Endothelial cell of umbilical vein (primary cell): Measurements from ENCODE around the gene C2orf74. TPM values are rescaled to one million over a fixed set of nuclear protein-coding genes. Genes with fewer than 3 reads are reported as not detected.

Experiments
- BruUV-seq: library from RNA; stranded (reverse); fragments of 400-500 nt; replicated peaks from 2 replicates; lab custom pipeline; 2021; lab: Mats Ljungman, UMichigan
- CTCF ChIA-PET: fragments of 300-600, 350-600 bp; sonication (Branson Sonifier 250); formaldehyde crosslinking; loops from one replicate; lab custom pipeline; 2021; ENCODE audit warnings: antibody characterized with exemption, inconsistent platforms; lab: Charles Lee
- POLR2A ChIA-PET: fragments of 300-600, 350-600 bp; sonication (Branson Sonifier 250); formaldehyde crosslinking; loops from one replicate; lab custom pipeline; 2021; ENCODE audit warnings: antibody characterized with exemption, inconsistent platforms; lab: Charles Lee
- DNase-seq: peaks from one replicate; pipeline ENCODE4 v3.0.0-alpha.2; 2011; ENCODE audit warnings: low read depth, low spot score
- FAIRE-seq: peaks from 2 replicates; lab custom pipeline; 2011; peaks lifted over from hg19 to GRCh38; lab: Jason Lieb, UNC
- H2AFZ ChIP-seq: 2 replicates; pipeline ENCODE4 v1.6.0; 2012; ENCODE audit warnings: low read depth, low read length, control low read depth, inconsistent platforms
- H3K27ac ChIP-seq: 2 replicates; pipeline ENCODE4 v1.5.1; 2011; ENCODE audit warnings: low read depth, mild to moderate bottlenecking, control low read depth, low read length, moderate library complexity; ENCODE audit not compliant: insufficient read depth
- H3K27me3 ChIP-seq, 2 experiments: 2 replicates each; pipeline versions ENCODE4 v1.6.0 to v1.6.1; 2011; ENCODE audit warnings: low read length in 2 of 2, mixed read lengths in 1 of 2; ENCODE audit not compliant: control insufficient read depth in 2 of 2, insufficient read depth in 2 of 2
- H3K36me3 ChIP-seq, 2 experiments: 2 replicates in 1 of 2; 3 replicates in 1 of 2; pipeline ENCODE4 v1.5.1; 2011; ENCODE audit warnings: low read length in 2 of 2, mild to moderate bottlenecking in 1 of 2, moderate library complexity in 1 of 2; ENCODE audit not compliant: control insufficient read depth in 2 of 2, insufficient read depth in 2 of 2; ENCODE audit errors: extremely low read depth in 1 of 2
- H3K4me1 ChIP-seq: 3 replicates; pipeline ENCODE4 v1.5.1; 2011; ENCODE audit warnings: mild to moderate bottlenecking, low read length; ENCODE audit not compliant: control insufficient read depth, insufficient read depth; ENCODE audit errors: extremely low read depth
- H3K4me2 ChIP-seq: 2 replicates; pipeline ENCODE4 v1.6.1; 2011; ENCODE audit warnings: low read length, control low read depth, mixed read lengths; ENCODE audit not compliant: insufficient read depth
- H3K4me3 ChIP-seq, 3 experiments: fragments of 200-600 bp in 1 of 3; sonication (generic), shearing (Covaris generic) in 1 of 3; replicated peaks in 1 of 3; 2 replicates each; pipeline ENCODE4 v1.5.1; 2011 to 2016; ENCODE audit warnings: control low read depth in 3 of 3, low read length in 3 of 3, mild to moderate bottlenecking in 2 of 3, inconsistent platforms in 1 of 3, low read depth in 1 of 3, moderate library complexity in 1 of 3; ENCODE audit not compliant: insufficient read depth in 1 of 3
- H3K79me2 ChIP-seq: 2 replicates; pipeline ENCODE4 v1.6.0; 2012; ENCODE audit warnings: low read length, inconsistent platforms; ENCODE audit not compliant: control insufficient read depth, insufficient read depth
- H3K9ac ChIP-seq: replicated peaks from 2 replicates; pipeline ENCODE3; 2011; ENCODE audit warnings: low read length, control low read depth; ENCODE audit not compliant: insufficient read depth; ENCODE audit errors: extremely low read depth
- H3K9me1 ChIP-seq: replicated peaks from 3 replicates; pipeline ENCODE4 v1.6.0; 2011; ENCODE audit warnings: mild to moderate bottlenecking, low read length; ENCODE audit not compliant: control insufficient read depth, insufficient read depth; ENCODE audit errors: extremely low read depth
- H3K9me3 ChIP-seq: replicated peaks from 2 replicates; pipeline ENCODE4 v1.5.1; 2012; ENCODE audit warnings: low read length, inconsistent platforms; ENCODE audit not compliant: control insufficient read depth, insufficient read depth
- H4K20me1 ChIP-seq: replicated peaks from 2 replicates; pipeline ENCODE3; 2011; ENCODE audit warnings: mild to moderate bottlenecking, low read length; ENCODE audit not compliant: control insufficient read depth, insufficient read depth; ENCODE audit errors: extremely low read depth
- EZH2 ChIP-seq: IDR thresholded peaks from 2 replicates; pipeline ENCODE4 v1.6.1; 2012; ENCODE audit warnings: borderline replicate concordance, low read depth, mild to moderate bottlenecking, moderate library complexity, low read length, inconsistent platforms; ENCODE audit not compliant: severe bottlenecking
- FOS ChIP-seq: IDR thresholded peaks from 2 replicates; pipeline ENCODE4 v1.6.1; 2011; ENCODE audit warnings: mild to moderate bottlenecking, low read length, moderate library complexity, borderline replicate concordance; ENCODE audit not compliant: insufficient read depth
- GATA2 ChIP-seq: IDR thresholded peaks from 2 replicates; pipeline ENCODE4 v1.7.0; 2011; ENCODE audit warnings: low read depth, mild to moderate bottlenecking, moderate library complexity, mixed read lengths, low read length; ENCODE audit not compliant: insufficient read length, insufficient read depth
- JUN ChIP-seq: IDR thresholded peaks from 2 replicates; pipeline ENCODE4 v1.6.1; 2011; ENCODE audit warnings: borderline replicate concordance, low read depth; ENCODE audit not compliant: insufficient read length, insufficient read depth
- MAX ChIP-seq: IDR thresholded peaks from 2 replicates; pipeline ENCODE4 v1.6.1; 2011; ENCODE audit not compliant: insufficient read depth, insufficient read length
- MYC ChIP-seq: IDR thresholded peaks from one replicate; pipeline ENCODE4 v1.6.1; 2011; ENCODE audit warnings: mild to moderate bottlenecking, low read depth, low read length
- POLR2A ChIP-seq: IDR thresholded peaks from 2 replicates; pipeline ENCODE4 v1.6.1; 2012; ENCODE audit warnings: low read depth, mild to moderate bottlenecking, control low read depth, low read length
- POLR2AphosphoS5 ChIP-seq: IDR thresholded peaks from 2 replicates; pipeline ENCODE4 v1.6.1; 2012; ENCODE audit warnings: low read depth, mild to moderate bottlenecking, control low read depth, low read length, moderate library complexity; ENCODE audit not compliant: insufficient read depth
- dilution Hi-C: fragments of 300-500 bp; cut with MboI; formaldehyde crosslinking; loops from one replicate; pipeline ENCODE4 v1.15.0; 2019; ENCODE audit warnings: low sequenced_read_pairs; ENCODE audit not compliant: extremely low pct_ligation_motif_present
- intact Hi-C: fragments of 100-400 bp; cut with micrococcal nuclease; formaldehyde crosslinking; loops from one replicate; pipeline ENCODE4 v1.10.0; 2022
- polyA plus RNA-seq, 4 experiments: library from polyadenylated mRNA; depleted of rRNA in 3 of 4; stranded (reverse) in 3 of 4; unstranded in 1 of 4; fragments of >200 nt; gene quantifications; 2 replicates each; pipeline versions ENCODE4 v1.2.1 to v1.2.3, GENCODE V29; 2011 to 2012; ENCODE audit warnings: missing spikeins in 1 of 4
- total RNA-seq: library from RNA; stranded (reverse); gene quantifications from 2 replicates; pipeline ENCODE4 v1.2.3, GENCODE V29; 2021
- TF ChIP-seq, protein P1 (sequence below), 2 donors: IDR thresholded peaks; 1 replicate in 1 of 2; 2 replicates in 1 of 2; pipeline ENCODE4 v1.5.1; 2011; ENCODE audit warnings: low read length in 2 of 2, mild to moderate bottlenecking in 2 of 2, moderate library complexity in 2 of 2, control low read depth in 1 of 2, inconsistent platforms in 1 of 2, low read depth in 1 of 2; ENCODE audit not compliant: insufficient read depth in 1 of 2; ENCODE audit errors: extremely low read depth in 1 of 2

The C2orf74 gene
- total and polyA plus RNA-seq, 2 donors (not counting 3 experiments of a cell fraction or from before 2014, with no cell fraction given) = 4.1 to 5.6 TPM

- ChIA-PET POLR2A (no interaction called here), CTCF (no interaction called here)
- no peak overlapping the region for H3K4me2 ChIP-seq
- H4K20me1 ChIP-seq = no peaks in the 10 kb centered on the region
- no peak for TF ChIP-seq MAX
- TF ChIP-seq, protein P1, sequence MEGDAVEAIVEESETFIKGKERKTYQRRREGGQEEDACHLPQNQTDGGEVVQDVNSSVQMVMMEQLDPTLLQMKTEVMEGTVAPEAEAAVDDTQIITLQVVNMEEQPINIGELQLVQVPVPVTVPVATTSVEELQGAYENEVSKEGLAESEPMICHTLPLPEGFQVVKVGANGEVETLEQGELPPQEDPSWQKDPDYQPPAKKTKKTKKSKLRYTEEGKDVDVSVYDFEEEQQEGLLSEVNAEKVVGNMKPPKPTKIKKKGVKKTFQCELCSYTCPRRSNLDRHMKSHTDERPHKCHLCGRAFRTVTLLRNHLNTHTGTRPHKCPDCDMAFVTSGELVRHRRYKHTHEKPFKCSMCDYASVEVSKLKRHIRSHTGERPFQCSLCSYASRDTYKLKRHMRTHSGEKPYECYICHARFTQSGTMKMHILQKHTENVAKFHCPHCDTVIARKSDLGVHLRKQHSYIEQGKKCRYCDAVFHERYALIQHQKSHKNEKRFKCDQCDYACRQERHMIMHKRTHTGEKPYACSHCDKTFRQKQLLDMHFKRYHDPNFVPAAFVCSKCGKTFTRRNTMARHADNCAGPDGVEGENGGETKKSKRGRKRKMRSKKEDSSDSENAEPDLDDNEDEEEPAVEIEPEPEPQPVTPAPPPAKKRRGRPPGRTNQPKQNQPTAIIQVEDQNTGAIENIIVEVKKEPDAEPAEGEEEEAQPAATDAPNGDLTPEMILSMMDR (IDR thresholded peaks at IDR 0.05; ENCODE audit: extremely low read depth in 1 of 2, insufficient read depth in 1 of 2, low read depth in 1 of 2, low read length in 2 of 2) = no peak
- TF ChIP-seq MYC = no peak
- no peak for TF ChIP-seq GATA2
- TF ChIP-seq EZH2 = no peak
- no peak for TF ChIP-seq FOS
- TF ChIP-seq POLR2AphosphoS5 = no peak
- TF ChIP-seq JUN = no peak
- no peak for TF ChIP-seq POLR2A
- no TSS peak for BruUV-seq
- FAIRE-seq (no peak), DNase-seq (no peak)
- no peaks in the 10 kb centered on the region for H3K4me1 ChIP-seq
- H3K27ac ChIP-seq = no peak overlapping the region
- H3K36me3 ChIP-seq = peaks cover 0 to 3% of the 10 kb centered on the region in 2 experiments
- H3K4me3 ChIP-seq = no peak overlapping the region
- dilution Hi-C loops (no loop called here), intact Hi-C loops (no loop called here)
- no peaks in the 10 kb centered on the region for H3K9me3 ChIP-seq
- no peaks in the 10 kb centered on the region for H3K27me3 ChIP-seq
- no peaks in the 10 kb centered on the region for H3K9me1 ChIP-seq
- no peak overlapping the region for H2AFZ ChIP-seq
- H3K9ac ChIP-seq = no peak overlapping the region
- no peaks in the 10 kb centered on the region for H3K79me2 ChIP-seq
Measured at GRCh38 chr2:61149074-61149473, 12.9 kb upstream of the C2orf74 start.
